ENCODE data around the gene CBLB. TPM values are rescaled to one million over a fixed set of nuclear protein-coding genes. Genes with fewer than 3 reads are reported as not detected.

Gene CBLB
- total and polyA plus RNA-seq, 2 experiments from 2014 or later: 36.6 to 41.9 TPM

DNA sequence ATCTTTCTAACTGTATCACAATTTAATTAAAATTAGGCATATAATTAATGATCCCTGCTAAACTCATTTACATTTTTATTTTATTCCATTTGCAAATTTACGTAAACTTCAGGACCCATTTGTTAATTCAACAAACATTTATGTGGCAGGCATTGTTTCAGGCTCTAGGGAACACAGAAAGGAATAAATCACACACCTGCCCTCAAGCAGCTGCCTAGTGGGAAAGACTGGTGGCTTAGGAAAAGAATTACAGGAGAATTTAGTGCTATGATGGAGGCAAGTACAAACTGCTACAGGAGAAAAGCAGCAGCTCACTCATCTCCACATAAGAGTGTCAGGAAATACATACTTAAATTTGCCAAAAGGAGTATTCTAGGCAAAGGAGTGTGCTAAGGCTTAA lies 11.2 kb downstream of the CBLB start:
- TF ChIP-seq EZH2 (IDR thresholded peaks at IDR 0.05; ENCODE audit: insufficient read depth, poor library complexity, severe bottlenecking) (no peak), EZH2phosphoT487 (IDR thresholded peaks at IDR 0.05; ENCODE audit: insufficient read depth, low read depth) (no peak)
- no peak for DNase-seq
- in situ Hi-C loops (cut with MboI): no loop called here

DNA sequence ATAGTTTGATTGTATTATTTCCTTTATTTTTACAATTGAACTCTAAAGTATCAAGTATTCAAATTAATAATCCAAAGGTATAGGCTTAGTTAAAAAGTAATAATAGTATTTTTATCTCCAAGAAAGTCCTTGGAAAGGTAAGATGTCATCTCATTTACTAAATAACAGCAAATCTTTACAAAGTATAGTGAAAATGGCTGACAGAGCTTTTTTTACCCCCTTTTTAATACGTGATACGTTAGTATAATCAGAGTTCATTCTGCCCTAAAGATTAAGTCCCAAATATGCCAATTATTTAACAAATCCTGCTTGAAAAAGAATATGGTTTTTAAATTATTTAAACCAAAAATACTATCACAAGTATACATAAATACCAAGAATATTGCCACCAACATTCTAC lies 12.2 kb downstream of the CBLB start:
- TF ChIP-seq EZH2 (IDR thresholded peaks at IDR 0.05; ENCODE audit: insufficient read depth, poor library complexity, severe bottlenecking) (no peak), EZH2phosphoT487 (IDR thresholded peaks at IDR 0.05; ENCODE audit: insufficient read depth, low read depth) (no peak)
- 89 to 91% methylated on average over 2 of the region's 2 CpGs for WGBS, 2 experiments (ENCODE audit: low coverage in 1 of 2, low lambda C conversion rate in 2 of 2, missing lambda C conversion rate in 2 of 2)
- H3K79me2 ChIP-seq (ENCODE audit: insufficient read depth): peaks cover 100% of the 10 kb centered on the region
- H3K4me1 ChIP-seq (ENCODE audit: insufficient read depth): peaks cover 25% of the 10 kb centered on the region
- H3K9me2 ChIP-seq (ENCODE audit: insufficient read depth): no peaks in the 10 kb centered on the region
- H3K27ac ChIP-seq: no peak overlapping the region
- no peaks in the 10 kb centered on the region for H4K20me1 ChIP-seq (ENCODE audit: insufficient read depth)
- in situ Hi-C loops (cut with MboI): no loop called here
- DNase-seq: no peak
- peaks cover 73% of the 10 kb centered on the region for H3K36me3 ChIP-seq (ENCODE audit: low read depth)
- no peak overlapping the region for H3K4me3 ChIP-seq
- H3K9ac ChIP-seq: no peak overlapping the region
- H3K27me3 ChIP-seq (replicated peaks; ENCODE audit: insufficient read depth): no peaks in the 10 kb centered on the region
- no peak overlapping the region for H2AFZ ChIP-seq
- no peaks in the 10 kb centered on the region for H3K9me3 ChIP-seq (ENCODE audit: low read depth)
- peaks cover 59% of the 10 kb centered on the region; the same call in 1 of the 2 replicates for H3F3A ChIP-seq (ENCODE audit: insufficient read depth)
- H3K4me2 ChIP-seq (ENCODE audit: unreplicated experiment): no peak overlapping the region

More for the DNA sequence above, 11.2 kb downstream of the CBLB start:
- peaks cover 69% of the 10 kb centered on the region; the same call in 1 of the 2 replicates for H3F3A ChIP-seq (ENCODE audit: insufficient read depth)
- no peak overlapping the region for H3K4me2 ChIP-seq (ENCODE audit: unreplicated experiment)
- no peak overlapping the region for H3K9ac ChIP-seq
- no peak overlapping the region for H2AFZ ChIP-seq
- peaks cover 100% of the 10 kb centered on the region for H3K79me2 ChIP-seq (ENCODE audit: insufficient read depth)
- no peaks in the 10 kb centered on the region for H3K27me3 ChIP-seq (replicated peaks; ENCODE audit: insufficient read depth)
- H3K27ac ChIP-seq: no peak overlapping the region
- H3K9me2 ChIP-seq (ENCODE audit: insufficient read depth): no peaks in the 10 kb centered on the region
- H3K36me3 ChIP-seq (ENCODE audit: low read depth): peaks cover 73% of the 10 kb centered on the region
- 87 to 88% methylated on average over 1 of the region's 1 CpG for WGBS, 2 experiments (ENCODE audit: low coverage in 1 of 2, low lambda C conversion rate in 2 of 2, missing lambda C conversion rate in 2 of 2)
- H3K4me1 ChIP-seq (ENCODE audit: insufficient read depth): peaks cover 35% of the 10 kb centered on the region
- no peaks in the 10 kb centered on the region for H3K9me3 ChIP-seq (ENCODE audit: low read depth)
- no peaks in the 10 kb centered on the region for H4K20me1 ChIP-seq (ENCODE audit: insufficient read depth)
- no peak overlapping the region for H3K4me3 ChIP-seq

DNA sequence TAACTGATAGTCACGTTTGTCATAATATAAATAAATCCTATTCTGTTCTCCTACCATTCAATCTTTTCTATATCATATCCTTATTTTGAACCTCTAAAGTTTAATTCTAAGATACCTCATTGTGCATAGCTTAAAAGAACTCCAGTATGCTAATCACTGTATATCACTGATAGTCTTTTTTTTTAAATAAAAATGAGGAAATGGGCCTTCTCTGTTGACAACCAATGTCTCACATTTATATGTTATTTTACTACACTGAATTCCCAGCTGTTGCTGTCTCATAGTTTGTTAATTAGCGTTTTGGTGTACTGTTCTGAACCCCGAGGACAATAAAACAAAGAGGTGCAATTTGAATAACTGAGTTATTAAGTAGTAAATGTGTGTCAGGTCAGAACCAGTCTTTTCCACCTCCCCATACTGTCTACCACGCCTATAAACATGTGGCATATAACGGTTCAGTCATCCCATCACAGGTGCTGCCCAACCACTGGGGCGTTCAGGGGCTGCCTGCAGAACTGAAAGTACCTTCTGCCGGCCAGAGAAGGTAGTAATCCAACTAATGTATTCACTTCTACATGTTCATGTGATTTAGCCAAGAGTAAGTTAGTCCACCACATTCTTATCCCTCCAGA lies 14.9 kb downstream of the CBLB start:
- TF ChIP-seq EZH2 (IDR thresholded peaks at IDR 0.05; ENCODE audit: insufficient read depth, poor library complexity, severe bottlenecking) (no peak), EZH2phosphoT487 (IDR thresholded peaks at IDR 0.05; ENCODE audit: insufficient read depth, low read depth) (no peak)
- DNase-seq: no peak
- H4K20me1 ChIP-seq (ENCODE audit: insufficient read depth): no peaks in the 10 kb centered on the region
- 96 to 98% methylated on average over 7 of the region's 7 CpGs for WGBS, 2 experiments (ENCODE audit: low coverage in 1 of 2, low lambda C conversion rate in 2 of 2, missing lambda C conversion rate in 2 of 2)
- peaks cover 100% of the 10 kb centered on the region for H3K79me2 ChIP-seq (ENCODE audit: insufficient read depth)
- no peaks in the 10 kb centered on the region for H3K9me2 ChIP-seq (ENCODE audit: insufficient read depth)
- peaks cover 56% of the 10 kb centered on the region for H3F3A ChIP-seq (ENCODE audit: insufficient read depth)
- no peak overlapping the region for H3K27ac ChIP-seq
- H3K36me3 ChIP-seq (ENCODE audit: low read depth): peaks cover 87% of the 10 kb centered on the region
- no peaks in the 10 kb centered on the region for H3K27me3 ChIP-seq (replicated peaks; ENCODE audit: insufficient read depth)
- no peak overlapping the region for H3K4me3 ChIP-seq
- no peak overlapping the region for H3K4me2 ChIP-seq (ENCODE audit: unreplicated experiment)
- in situ Hi-C loops (cut with MboI): no loop called here
- H2AFZ ChIP-seq: no peak overlapping the region
- H3K9me3 ChIP-seq (ENCODE audit: low read depth): no peaks in the 10 kb centered on the region
- H3K9ac ChIP-seq: no peak overlapping the region
- peaks cover 18% of the 10 kb centered on the region for H3K4me1 ChIP-seq (ENCODE audit: insufficient read depth)

DNA sequence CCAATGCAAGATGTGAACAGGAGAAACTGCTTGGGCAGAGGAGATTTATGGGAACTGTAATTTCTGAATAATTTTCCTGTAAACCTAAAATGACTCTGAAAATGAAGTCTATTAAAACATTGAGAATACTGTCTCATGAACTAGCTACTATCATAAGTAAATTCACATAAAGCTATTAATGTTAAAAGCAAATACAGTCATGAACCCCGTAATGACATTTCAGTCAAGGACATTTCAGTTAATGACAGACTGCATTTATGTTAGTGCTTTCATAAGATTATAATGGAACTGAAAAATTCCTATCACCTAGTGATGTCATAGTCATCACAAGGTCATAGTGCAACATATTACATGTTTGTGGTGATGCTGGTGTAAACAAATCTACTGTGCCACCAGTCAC lies 17.2 kb downstream of the CBLB start:
- H3K9me2 ChIP-seq (ENCODE audit: insufficient read depth): no peaks in the 10 kb centered on the region
- no peak overlapping the region for H3K9ac ChIP-seq
- H3K27me3 ChIP-seq (replicated peaks; ENCODE audit: insufficient read depth): no peaks in the 10 kb centered on the region
- 100% methylated on average over 1 of the region's 1 CpG for WGBS, 2 experiments (ENCODE audit: low coverage in 1 of 2, low lambda C conversion rate in 2 of 2, missing lambda C conversion rate in 2 of 2)
- H4K20me1 ChIP-seq (ENCODE audit: insufficient read depth): no peaks in the 10 kb centered on the region
- H3K4me3 ChIP-seq: no peak overlapping the region
- H2AFZ ChIP-seq: no peak overlapping the region
- peaks cover 71% of the 10 kb centered on the region for H3K36me3 ChIP-seq (ENCODE audit: low read depth)
- DNase-seq: no peak
- no peak for TF ChIP-seq EZH2 (IDR thresholded peaks at IDR 0.05; ENCODE audit: insufficient read depth, poor library complexity, severe bottlenecking)
- TF ChIP-seq EZH2phosphoT487 (IDR thresholded peaks at IDR 0.05; ENCODE audit: insufficient read depth, low read depth): no peak
- H3K9me3 ChIP-seq (ENCODE audit: low read depth): no peaks in the 10 kb centered on the region
- H3K27ac ChIP-seq: no peak overlapping the region
- H3K4me1 ChIP-seq (ENCODE audit: insufficient read depth): peaks cover 22% of the 10 kb centered on the region
- no peak overlapping the region for H3K4me2 ChIP-seq (ENCODE audit: unreplicated experiment)
- peaks cover 100% of the 10 kb centered on the region for H3K79me2 ChIP-seq (ENCODE audit: insufficient read depth)
- peaks cover 45% of the 10 kb centered on the region for H3F3A ChIP-seq (ENCODE audit: insufficient read depth)
- in situ Hi-C loops (cut with MboI): no loop called here
